ENCODE data around the gene LRRC56. TPM values are rescaled to one million over a fixed set of nuclear protein-coding genes. Genes with fewer than 3 reads are reported as not detected.

LRRC56 gene, protein sequence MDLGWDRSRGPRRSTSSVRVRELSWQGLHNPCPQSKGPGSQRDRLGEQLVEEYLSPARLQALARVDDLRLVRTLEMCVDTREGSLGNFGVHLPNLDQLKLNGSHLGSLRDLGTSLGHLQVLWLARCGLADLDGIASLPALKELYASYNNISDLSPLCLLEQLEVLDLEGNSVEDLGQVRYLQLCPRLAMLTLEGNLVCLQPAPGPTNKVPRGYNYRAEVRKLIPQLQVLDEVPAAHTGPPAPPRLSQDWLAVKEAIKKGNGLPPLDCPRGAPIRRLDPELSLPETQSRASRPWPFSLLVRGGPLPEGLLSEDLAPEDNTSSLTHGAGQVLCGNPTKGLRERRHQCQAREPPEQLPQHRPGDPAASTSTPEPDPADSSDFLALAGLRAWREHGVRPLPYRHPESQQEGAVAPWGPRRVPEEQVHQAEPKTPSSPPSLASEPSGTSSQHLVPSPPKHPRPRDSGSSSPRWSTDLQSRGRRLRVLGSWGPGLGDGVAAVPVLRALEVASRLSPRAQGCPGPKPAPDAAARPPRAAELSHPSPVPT
- total RNA-seq (2021; fragmentation: NEBNext Ultra II Directional; extraction: Animal tissue kit (Norgen Biotek cat#: 25700)) = under 1 TPM; 0.23 to 0.83 (median 0.55) TPM
- long read RNA-seq, partial matches to known transcripts = 0 of 1 reads
- long read RNA-seq, other reads (novel, unspliced or antisense) = 1 of 1 reads

DNA sequence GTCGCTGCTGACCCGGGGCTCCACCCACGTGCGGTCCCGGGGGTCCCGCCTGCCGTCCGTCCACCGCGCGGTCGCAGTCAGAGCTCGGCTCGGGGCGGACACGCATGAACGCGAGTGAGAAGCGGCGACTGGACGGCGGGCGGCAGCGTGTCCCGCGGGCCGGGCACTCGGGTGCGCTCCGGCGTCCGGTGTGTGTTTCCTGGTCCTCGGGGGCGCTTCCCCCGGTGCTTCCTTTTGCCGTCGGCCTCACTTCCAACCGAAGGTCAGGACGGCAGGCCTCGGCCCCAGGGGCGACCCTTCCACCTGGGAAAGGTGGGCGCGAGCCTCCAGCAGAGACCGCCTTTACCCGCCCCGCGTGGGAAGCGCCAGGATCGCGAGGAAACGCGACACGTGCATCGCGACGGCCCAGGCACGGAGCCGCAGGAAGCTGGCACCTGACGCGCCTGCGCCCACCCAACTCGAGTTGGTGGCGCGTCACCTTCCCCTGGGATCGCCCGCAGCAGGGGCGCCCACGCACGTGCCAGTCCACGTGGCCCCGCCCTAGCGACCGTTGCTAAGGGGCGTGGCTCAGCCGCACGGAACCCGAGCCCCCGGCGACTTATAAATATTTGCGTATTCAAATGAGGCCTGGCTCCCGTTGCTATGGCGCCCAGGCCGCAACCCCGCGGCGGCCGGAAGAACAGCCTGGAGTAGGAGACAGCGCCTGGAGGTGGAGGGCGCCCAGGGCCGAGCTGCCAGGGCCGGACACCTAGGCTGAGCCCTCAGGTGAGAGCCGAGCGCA, at the start of gene LRRC56:
Gene LRRC56, plus strand, starts transcription at position 687 of the 781 bp plus-strand sequence. CDS start 3,158 bp downstream, outside the sequence.
- Mint-ChIP-seq H3K9me3 (no peaks in the 10 kb centered on the region), H3K27me3 (ENCODE audit: insufficient read depth) (peaks cover 2% of the 10 kb centered on the region), H3K27ac (peak within 1 kb of the TSS; percentile 89), H3K4me1 (ENCODE audit: low read depth) (no peaks in the 10 kb centered on the region), H3K36me3 (ENCODE audit: low read depth) (no peaks in the 10 kb centered on the region), H3K4me3 (peak within 1 kb of the TSS; percentile 89)
- TF ChIP-seq, protein P1, sequence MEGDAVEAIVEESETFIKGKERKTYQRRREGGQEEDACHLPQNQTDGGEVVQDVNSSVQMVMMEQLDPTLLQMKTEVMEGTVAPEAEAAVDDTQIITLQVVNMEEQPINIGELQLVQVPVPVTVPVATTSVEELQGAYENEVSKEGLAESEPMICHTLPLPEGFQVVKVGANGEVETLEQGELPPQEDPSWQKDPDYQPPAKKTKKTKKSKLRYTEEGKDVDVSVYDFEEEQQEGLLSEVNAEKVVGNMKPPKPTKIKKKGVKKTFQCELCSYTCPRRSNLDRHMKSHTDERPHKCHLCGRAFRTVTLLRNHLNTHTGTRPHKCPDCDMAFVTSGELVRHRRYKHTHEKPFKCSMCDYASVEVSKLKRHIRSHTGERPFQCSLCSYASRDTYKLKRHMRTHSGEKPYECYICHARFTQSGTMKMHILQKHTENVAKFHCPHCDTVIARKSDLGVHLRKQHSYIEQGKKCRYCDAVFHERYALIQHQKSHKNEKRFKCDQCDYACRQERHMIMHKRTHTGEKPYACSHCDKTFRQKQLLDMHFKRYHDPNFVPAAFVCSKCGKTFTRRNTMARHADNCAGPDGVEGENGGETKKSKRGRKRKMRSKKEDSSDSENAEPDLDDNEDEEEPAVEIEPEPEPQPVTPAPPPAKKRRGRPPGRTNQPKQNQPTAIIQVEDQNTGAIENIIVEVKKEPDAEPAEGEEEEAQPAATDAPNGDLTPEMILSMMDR (IDR thresholded peaks at IDR 0.05) = no peak
- peak; percentile 78 for DNase-seq

DNA sequence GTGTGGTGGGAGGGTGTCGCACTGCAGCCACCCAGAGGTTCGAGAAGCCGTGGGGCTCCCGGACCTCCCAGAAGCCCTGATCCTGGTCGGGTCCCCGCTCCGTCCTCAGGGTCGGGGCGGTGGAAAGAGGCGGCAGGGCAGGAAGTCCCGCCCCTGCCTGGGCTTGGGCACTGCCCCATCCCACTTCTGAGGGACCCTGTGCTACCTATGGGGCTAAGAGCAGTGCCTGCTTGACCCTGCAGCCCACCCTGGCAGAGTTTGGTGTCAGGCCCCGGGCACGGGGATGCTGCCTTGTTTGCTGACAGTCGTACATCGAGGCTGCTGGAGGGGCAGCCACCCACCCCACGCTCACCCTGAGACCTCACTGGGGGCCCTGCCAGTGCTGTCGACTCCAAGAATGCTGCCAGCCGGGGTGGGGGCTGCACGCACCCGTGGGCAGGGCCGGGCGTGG, 49.7 kb upstream of the LRRC56 start:
- no peak overlapping the region for H3K4me3 Mint-ChIP-seq
- DNase-seq = no peak
- no peaks in the 10 kb centered on the region for H3K27me3 Mint-ChIP-seq (ENCODE audit: insufficient read depth)
- peaks cover 9% of the 10 kb centered on the region for H3K9me3 Mint-ChIP-seq
- H3K27ac Mint-ChIP-seq = no peak overlapping the region
- no peaks in the 10 kb centered on the region for H3K4me1 Mint-ChIP-seq (ENCODE audit: low read depth)
- TF ChIP-seq, protein P1 (IDR thresholded peaks at IDR 0.05) = no peak
- peaks cover 13% of the 10 kb centered on the region for H3K36me3 Mint-ChIP-seq (ENCODE audit: low read depth)

DNA sequence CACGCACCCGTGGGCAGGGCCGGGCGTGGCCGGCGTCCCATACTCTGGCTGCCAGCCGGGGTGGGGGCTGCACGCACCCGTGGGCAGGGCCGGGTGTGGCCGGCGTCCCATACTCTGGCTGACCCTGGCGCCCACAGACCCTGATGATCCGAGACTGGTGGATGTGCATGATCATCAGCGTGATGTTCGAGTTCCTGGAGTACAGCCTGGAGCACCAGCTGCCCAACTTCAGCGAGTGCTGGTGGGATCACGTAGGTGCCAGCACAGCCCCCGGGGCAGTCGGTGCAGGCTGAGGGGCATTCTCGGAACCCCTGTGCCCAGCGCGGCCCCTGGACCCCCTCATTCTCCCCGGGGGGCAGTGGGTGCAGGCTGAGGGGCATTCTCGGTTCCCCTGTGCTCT, 49.3 kb upstream of the LRRC56 start:
- Mint-ChIP-seq H3K36me3 (ENCODE audit: low read depth) (peaks cover 13% of the 10 kb centered on the region), H3K9me3 (peaks cover 9% of the 10 kb centered on the region)

DNA sequence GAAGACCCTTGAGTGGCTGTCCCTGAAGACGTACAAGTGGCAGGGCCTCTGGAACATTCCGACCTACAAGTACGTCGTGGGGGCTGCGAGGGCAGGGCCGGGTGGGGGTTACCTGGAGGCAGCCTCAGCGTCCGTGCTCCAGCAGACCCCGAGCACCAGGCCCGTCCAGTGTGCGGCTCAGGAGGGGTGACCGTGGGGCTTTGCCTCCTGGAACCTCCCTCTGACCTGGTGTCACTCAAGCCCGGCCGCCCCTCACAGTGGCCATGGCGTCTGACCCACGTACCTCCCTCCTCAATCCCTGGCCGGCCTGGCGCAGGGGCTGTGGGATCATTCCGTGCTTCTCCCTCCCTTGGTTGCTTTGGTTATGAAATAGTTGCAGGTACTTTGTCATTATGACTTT, 48.7 kb upstream of the LRRC56 start:
- Mint-ChIP-seq H3K4me1 (ENCODE audit: low read depth) (no peaks in the 10 kb centered on the region), H3K27ac (no peak overlapping the region), H3K4me3 (no peak overlapping the region), H3K9me3 (peaks cover 4% of the 10 kb centered on the region), H3K36me3 (ENCODE audit: low read depth) (peaks cover 7% of the 10 kb centered on the region), H3K27me3 (ENCODE audit: insufficient read depth) (0 out of 2 replicates have a peak, but pooled peaks cover 2% of the 10 kb centered on the region)
- TF ChIP-seq, protein P1 (IDR thresholded peaks at IDR 0.05) = no peak
- no peak for DNase-seq

More for the DNA sequence above, 49.3 kb upstream of the LRRC56 start:
- H3K27ac Mint-ChIP-seq = no peak overlapping the region
- H3K27me3 Mint-ChIP-seq (ENCODE audit: insufficient read depth) = no peaks in the 10 kb centered on the region
- DNase-seq = no peak
- TF ChIP-seq, protein P1 (IDR thresholded peaks at IDR 0.05) = no peak
- no peaks in the 10 kb centered on the region for H3K4me1 Mint-ChIP-seq (ENCODE audit: low read depth)
- H3K4me3 Mint-ChIP-seq = no peak overlapping the region

DNA sequence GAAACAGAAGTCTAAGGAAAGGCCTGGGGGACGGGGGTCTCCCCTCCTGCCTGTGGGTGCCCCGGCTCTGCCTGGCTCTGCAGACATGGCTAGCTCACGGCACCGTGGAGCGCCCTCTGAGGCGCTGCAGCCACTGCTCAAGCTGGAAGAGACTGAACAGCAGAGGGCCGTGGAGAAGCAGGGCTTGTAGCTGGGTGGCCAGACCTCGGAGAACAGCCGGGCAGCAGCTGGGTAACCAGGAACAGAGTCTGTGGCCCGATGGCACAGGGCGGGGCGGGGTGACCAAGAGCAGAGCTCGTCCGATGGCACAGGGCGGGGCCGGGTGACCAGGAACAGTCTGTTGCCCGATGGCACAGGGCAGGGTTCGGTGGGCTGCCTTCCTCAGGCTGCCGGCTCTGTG, 48.3 kb upstream of the LRRC56 start:
- no peaks in the 10 kb centered on the region for H3K4me1 Mint-ChIP-seq (ENCODE audit: low read depth)

More for the DNA sequence above, 48.3 kb upstream of the LRRC56 start:
- Mint-ChIP-seq H3K9me3 (no peaks in the 10 kb centered on the region), H3K27ac (no peak overlapping the region), H3K36me3 (ENCODE audit: low read depth) (peaks cover 3% of the 10 kb centered on the region; the same call in 1 of the 2 replicates), H3K27me3 (ENCODE audit: insufficient read depth) (0 out of 2 replicates have a peak, but pooled peaks cover 2% of the 10 kb centered on the region), H3K4me3 (no peak overlapping the region)
- DNase-seq = no peak
- TF ChIP-seq, protein P1 (IDR thresholded peaks at IDR 0.05) = no peak

All from HFFc6 (cell line).